MM.1S (cell line): Measurements from ENCODE around the gene EIF5B.

Experiments
- DNase-seq: peaks from one replicate; pipeline ENCODE4 v3.0.0-alpha.2; 2015
- H2AFZ ChIP-seq: fragments of 300-600 bp; sonication (generic); 2 replicates; pipeline ENCODE4 v1.6.0; 2016; ENCODE audit warnings: antibody characterized with exemption, low read length
- H3F3A ChIP-seq: fragments of 300-600 bp; sonication (generic); 2 replicates; pipeline ENCODE4 v1.6.1; 2016; ENCODE audit warnings: mild to moderate bottlenecking, antibody characterized with exemption, low read length, moderate library complexity, mixed read lengths; ENCODE audit not compliant: insufficient read depth
- H3K27ac ChIP-seq: fragments of 300-600 bp; sonication (generic); 2 replicates; pipeline ENCODE4 v1.5.1; 2016; ENCODE audit warnings: mild to moderate bottlenecking, low read length
- H3K27me3 ChIP-seq: fragments of 300-600 bp; sonication (generic); replicated peaks from 2 replicates; pipeline ENCODE4 v1.6.0; 2016; ENCODE audit warnings: low read length; ENCODE audit not compliant: insufficient read depth
- H3K36me3 ChIP-seq: fragments of 300-600 bp; sonication (generic); replicated peaks from 2 replicates; pipeline ENCODE4 v1.6.1; 2016; ENCODE audit warnings: mild to moderate bottlenecking, low read length, mixed read lengths; ENCODE audit not compliant: insufficient read depth
- H3K4me1 ChIP-seq: fragments of 300-600 bp; sonication (generic); 2 replicates; pipeline ENCODE4 v1.6.1; 2016; ENCODE audit warnings: low read length, mixed read lengths
- H3K4me2 ChIP-seq: fragments of 300-600 bp; sonication (generic); 2 replicates; pipeline ENCODE4 v1.6.0; 2016; ENCODE audit warnings: low read depth, low read length
- H3K4me3 ChIP-seq: fragments of 300-600 bp; sonication (generic); 2 replicates; pipeline ENCODE4 v1.5.1; 2016; ENCODE audit warnings: low read length, mixed read lengths
- H3K79me2 ChIP-seq: fragments of 300-600 bp; sonication (generic); 2 replicates; pipeline ENCODE4 v1.6.1; 2016; ENCODE audit warnings: mixed run types, low read length, mixed read lengths
- H3K9ac ChIP-seq: fragments of 300-600 bp; sonication (generic); 2 replicates; pipeline ENCODE4 v1.6.1; 2016; ENCODE audit warnings: low read length, mixed read lengths
- H3K9me2 ChIP-seq: fragments of 300-600 bp; sonication (generic); replicated peaks from 2 replicates; pipeline ENCODE4 v1.6.1; 2016; ENCODE audit warnings: mild to moderate bottlenecking, low read length, mixed read lengths; ENCODE audit not compliant: insufficient read depth
- H3K9me3 ChIP-seq: fragments of 300-600 bp; sonication (generic); replicated peaks from 2 replicates; pipeline ENCODE4 v1.6.1; 2016; ENCODE audit warnings: mild to moderate bottlenecking, low read length, mixed read lengths; ENCODE audit not compliant: insufficient read depth
- H4K20me1 ChIP-seq: fragments of 300-600 bp; sonication (generic); 2 replicates; pipeline ENCODE4 v1.6.1; 2016; ENCODE audit warnings: mild to moderate bottlenecking, low read length, moderate library complexity, mixed read lengths; ENCODE audit not compliant: insufficient read depth
- CTCF ChIP-seq: fragments of 300-600 bp; sonication (generic); IDR thresholded peaks from 2 replicates; pipeline ENCODE4 v1.5.1; 2016; ENCODE audit warnings: antibody characterized with exemption, low read length, mixed read lengths
- EZH2 ChIP-seq: fragments of 300-600 bp; sonication (generic); optimal IDR thresholded peaks from 2 replicates; pipeline ENCODE3; 2017; ENCODE audit warnings: low read depth, mild to moderate bottlenecking, antibody characterized with exemption, low read length, mixed read lengths
- EZH2phosphoT487 ChIP-seq: fragments of 300-600 bp; sonication (generic); IDR thresholded peaks from 2 replicates; pipeline ENCODE4 v1.6.1; 2018; ENCODE audit warnings: antibody characterized with exemption, low read length

EIF5B gene

DNA sequence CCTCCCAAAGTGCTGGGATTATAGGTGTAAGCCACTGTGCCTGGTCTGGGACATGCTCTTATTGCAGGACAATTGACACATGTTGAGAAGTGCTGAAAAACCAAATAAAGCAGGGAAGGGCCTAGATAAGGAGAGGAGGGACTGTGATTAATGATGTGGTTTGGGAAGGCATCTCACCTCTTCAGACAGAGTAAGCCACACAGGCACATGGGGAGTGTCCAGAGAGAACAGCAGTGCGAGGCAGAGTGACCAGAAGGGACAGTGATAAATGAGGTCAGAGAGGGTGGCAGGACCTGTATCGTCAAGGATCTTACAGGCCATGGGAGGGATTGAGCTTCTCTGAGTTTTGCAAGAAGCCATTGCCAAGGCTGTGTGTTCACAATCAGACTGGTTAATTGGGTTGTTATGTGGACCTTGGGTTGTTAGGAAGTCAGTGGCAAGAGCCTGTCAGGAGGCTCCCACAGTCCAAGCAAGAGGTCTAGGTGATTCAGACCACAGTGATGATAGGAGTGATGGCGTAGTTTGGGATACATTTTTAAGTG is 58.5 kb downstream of the EIF5B start:
- H3K9me2 ChIP-seq = no peaks in the 10 kb centered on the region
- H3K4me3 ChIP-seq = no peak overlapping the region
- peaks cover 11% of the 10 kb centered on the region; the same call in 1 of the 2 replicates for H3K36me3 ChIP-seq
- H3K9me3 ChIP-seq = no peaks in the 10 kb centered on the region
- H3K4me1 ChIP-seq = no peaks in the 10 kb centered on the region
- no peak overlapping the region for H3K9ac ChIP-seq
- no peak overlapping the region for H2AFZ ChIP-seq
- no peak overlapping the region for H3K27ac ChIP-seq
- no peaks in the 10 kb centered on the region for H3F3A ChIP-seq
- DNase-seq = no peak
- H3K27me3 ChIP-seq = no peaks in the 10 kb centered on the region
- no peak for TF ChIP-seq EZH2phosphoT487
- no peak for TF ChIP-seq CTCF
- no peak for TF ChIP-seq EZH2
- no peaks in the 10 kb centered on the region for H4K20me1 ChIP-seq
- H3K4me2 ChIP-seq = no peak overlapping the region
- H3K79me2 ChIP-seq = no peaks in the 10 kb centered on the region

GRCh38 chr2:99397266-99397920 is 60.2 kb downstream of the EIF5B start:
- Histone ChIP-seq H3K9me2 (no peaks in the 10 kb centered on the region), H4K20me1 (no peaks in the 10 kb centered on the region), H3K9ac (no peak overlapping the region), H3K9me3 (no peaks in the 10 kb centered on the region), H3K4me1 (no peaks in the 10 kb centered on the region), H3K27ac (no peak overlapping the region), H3K4me2 (no peak overlapping the region), H3K27me3 (no peaks in the 10 kb centered on the region), H3K79me2 (no peaks in the 10 kb centered on the region), H2AFZ (no peak overlapping the region), H3K4me3 (no peak overlapping the region), H3F3A (no peaks in the 10 kb centered on the region), H3K36me3 (peaks cover 7% of the 10 kb centered on the region; the same call in 1 of the 2 replicates)
- no peak for DNase-seq
- TF ChIP-seq CTCF = no peak
- TF ChIP-seq EZH2 = no peak
- TF ChIP-seq EZH2phosphoT487 = no peak

DNA sequence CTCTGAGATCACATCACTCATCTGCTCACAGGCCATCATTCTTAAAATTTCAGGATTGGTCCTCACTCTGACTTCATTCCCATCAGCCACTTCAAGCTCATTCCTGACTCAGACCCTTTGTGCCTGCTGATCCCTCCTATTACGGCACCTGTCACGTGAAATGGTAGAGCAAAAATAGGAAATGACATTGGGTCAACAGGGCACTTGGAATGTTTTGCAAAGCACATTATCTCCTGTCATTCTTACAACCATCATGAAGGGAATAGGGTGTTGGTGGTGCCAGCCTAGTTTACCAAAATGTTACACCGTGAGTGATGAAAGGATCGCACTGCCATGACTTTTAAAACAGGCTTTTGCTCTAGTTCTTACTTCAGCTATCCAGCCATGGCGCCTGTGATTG is 61.1 kb downstream of the EIF5B start:
- Histone ChIP-seq H3K9ac (no peak overlapping the region), H3K27me3 (no peaks in the 10 kb centered on the region), H3F3A (no peaks in the 10 kb centered on the region), H3K4me3 (no peak overlapping the region), H3K9me3 (no peaks in the 10 kb centered on the region), H2AFZ (no peak overlapping the region), H3K9me2 (no peaks in the 10 kb centered on the region), H3K79me2 (no peaks in the 10 kb centered on the region), H3K4me2 (no peak overlapping the region), H4K20me1 (no peaks in the 10 kb centered on the region), H3K36me3 (peaks cover 9% of the 10 kb centered on the region; the same call in 1 of the 2 replicates), H3K27ac (no peak overlapping the region), H3K4me1 (no peaks in the 10 kb centered on the region)
- no peak for DNase-seq
- TF ChIP-seq EZH2 (no peak), CTCF (no peak), EZH2phosphoT487 (no peak)
